Sigmoid colon (tissue), 7 donors: ENCODE data around the gene GBF1. TPM values are rescaled to one million over a fixed set of nuclear protein-coding genes. Genes with fewer than 3 reads are reported as not detected.

ENCODE experiments used
- DNase-seq: peaks from one replicate; pipeline ENCODE4 v3.0.0-alpha.2; 2019
- H3K27ac ChIP-seq, 4 donors: fragments of 200-600 bp; sonication (generic); one replicate each; pipeline ENCODE4 v1.5.1; 2016 to 2019; ENCODE audit warnings: mild to moderate bottlenecking in 1 of 4
- H3K27me3 ChIP-seq, 3 donors: fragments of 200-600 bp; sonication (generic); one replicate each; pipeline ENCODE4 v1.5.1; 2019; ENCODE audit warnings: mild to moderate bottlenecking in 1 of 3
- H3K36me3 ChIP-seq, 4 donors: fragments of 200-600 bp; sonication (generic); one replicate each; pipeline ENCODE4 v1.5.1; 2016 to 2019
- H3K4me1 ChIP-seq, 4 donors: fragments of 200-600 bp; sonication (generic); one replicate each; pipeline ENCODE4 v1.5.1; 2017 to 2019
- H3K4me3 ChIP-seq, 4 donors: fragments of 200-600 bp; sonication (generic); one replicate each; pipeline ENCODE4 v1.5.1; 2017 to 2019; ENCODE audit warnings: mild to moderate bottlenecking in 2 of 4, moderate library complexity in 1 of 4
- H3K9me3 ChIP-seq, 4 donors: fragments of 200-600 bp in 3 of 4; sonication (generic) in 3 of 4; one replicate each; pipeline versions ENCODE4 v1.5.1 to v1.6.1; 2013 to 2019
- EP300 ChIP-seq, 4 donors: sonication (generic); formaldehyde crosslinking; IDR thresholded peaks; one replicate each; pipeline ENCODE4 v1.6.1; 2017; ENCODE audit warnings: antibody characterized with exemption in 4 of 4
- POLR2A ChIP-seq, 2 donors: fragments of 450-650 bp; IDR thresholded peaks; one replicate each; pipeline ENCODE4 v1.6.1; 2016; ENCODE audit warnings: antibody characterized with exemption in 2 of 2, mild to moderate bottlenecking in 2 of 2, moderate library complexity in 2 of 2
- POLR2AphosphoS5 ChIP-seq, 4 donors: sonication (generic); formaldehyde crosslinking; IDR thresholded peaks; one replicate each; pipeline ENCODE4 v1.6.1; 2017; ENCODE audit warnings: antibody characterized with exemption in 4 of 4
- WGBS, 2 donors: extraction: QIAGEN DNeasy Blood & Tissue Kit; methylation state at CpG; one replicate each; pipeline ENCODE4 v1.1.7; 2013; 5-methylcytosine and 5-hydroxymethylcytosine counted together
- intact Hi-C: fragments of 100-400 bp; cut with DNase I; formaldehyde crosslinking; loops from one replicate; pipeline ENCODE4 v1.15.1; 2023
- polyA plus RNA-seq, 3 donors: library from polyadenylated mRNA; stranded (reverse); fragments of 200-250 nt; gene quantifications; one replicate each; pipeline ENCODE4 v1.2.3, GENCODE V29; 2013
- total RNA-seq, 4 donors: library from RNA; depleted of rRNA; stranded (reverse); fragments of >200 nt; gene quantifications; one replicate each; pipeline ENCODE4 v1.1.0, GENCODE V29; 2016
- TF ChIP-seq, protein P1 (sequence below), 4 experiments: fragments of 450-650 bp in 3 of 4; fragments of 200-600 bp in 1 of 4; IDR thresholded peaks; one replicate each; pipeline ENCODE4 v1.5.1; 2016 to 2019; ENCODE audit warnings: antibody characterized with exemption in 4 of 4, mild to moderate bottlenecking in 3 of 4, moderate library complexity in 2 of 4
- donor health status: healthy with polysubstance abuse.
- donor health status: Bipolar disorder and iron deficiency.
- donor health status: healthy.

Gene GBF1
- total and polyA plus RNA-seq, 7 donors = 8.4 to 38.2 (median 18.5) TPM

DNA sequence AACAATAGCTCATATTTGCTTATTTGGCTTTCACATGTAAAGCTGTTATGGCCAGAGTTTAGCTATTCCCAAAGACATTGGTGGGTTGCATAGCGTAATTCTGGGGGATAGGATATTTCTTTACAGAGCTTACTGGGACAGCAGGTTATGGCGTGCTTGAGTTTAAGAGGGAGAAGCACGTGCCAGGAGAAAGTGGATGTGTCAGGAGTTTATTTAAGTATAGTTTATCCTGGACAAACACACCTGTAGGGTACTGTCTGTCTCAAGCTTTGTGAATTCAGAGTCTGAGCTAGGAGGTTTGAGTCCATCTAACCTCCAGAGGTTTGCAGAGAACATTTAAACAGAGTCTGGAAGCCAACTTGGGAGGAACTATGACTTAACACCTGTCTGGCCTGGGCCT is 21.3 kb downstream of the GBF1 start:
- H3K36me3 ChIP-seq = peaks cover 0 to 15% (median 4%) of the 10 kb centered on the region in 4 donors
- H3K4me3 ChIP-seq = no peak overlapping the region
- peaks cover 0 to 36% (median 23%) of the 10 kb centered on the region in 4 donors for H3K4me1 ChIP-seq
- H3K27ac ChIP-seq = no peak overlapping the region
- intact Hi-C loops = no loop called here
- DNase-seq = no peak
- H3K27me3 ChIP-seq = no peaks in the 10 kb centered on the region
- TF ChIP-seq, protein P1, sequence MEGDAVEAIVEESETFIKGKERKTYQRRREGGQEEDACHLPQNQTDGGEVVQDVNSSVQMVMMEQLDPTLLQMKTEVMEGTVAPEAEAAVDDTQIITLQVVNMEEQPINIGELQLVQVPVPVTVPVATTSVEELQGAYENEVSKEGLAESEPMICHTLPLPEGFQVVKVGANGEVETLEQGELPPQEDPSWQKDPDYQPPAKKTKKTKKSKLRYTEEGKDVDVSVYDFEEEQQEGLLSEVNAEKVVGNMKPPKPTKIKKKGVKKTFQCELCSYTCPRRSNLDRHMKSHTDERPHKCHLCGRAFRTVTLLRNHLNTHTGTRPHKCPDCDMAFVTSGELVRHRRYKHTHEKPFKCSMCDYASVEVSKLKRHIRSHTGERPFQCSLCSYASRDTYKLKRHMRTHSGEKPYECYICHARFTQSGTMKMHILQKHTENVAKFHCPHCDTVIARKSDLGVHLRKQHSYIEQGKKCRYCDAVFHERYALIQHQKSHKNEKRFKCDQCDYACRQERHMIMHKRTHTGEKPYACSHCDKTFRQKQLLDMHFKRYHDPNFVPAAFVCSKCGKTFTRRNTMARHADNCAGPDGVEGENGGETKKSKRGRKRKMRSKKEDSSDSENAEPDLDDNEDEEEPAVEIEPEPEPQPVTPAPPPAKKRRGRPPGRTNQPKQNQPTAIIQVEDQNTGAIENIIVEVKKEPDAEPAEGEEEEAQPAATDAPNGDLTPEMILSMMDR (IDR thresholded peaks at IDR 0.05) = no peak
- no peak for TF ChIP-seq POLR2AphosphoS5 (IDR thresholded peaks at IDR 0.05)
- no peak for TF ChIP-seq POLR2A (IDR thresholded peaks at IDR 0.05)
- no peak for TF ChIP-seq EP300 (IDR thresholded peaks at IDR 0.05)
- no peaks in the 10 kb centered on the region for H3K9me3 ChIP-seq
- WGBS, 2 donors = 89 to 95% methylated on average over 3 of the region's 3 CpGs

DNA sequence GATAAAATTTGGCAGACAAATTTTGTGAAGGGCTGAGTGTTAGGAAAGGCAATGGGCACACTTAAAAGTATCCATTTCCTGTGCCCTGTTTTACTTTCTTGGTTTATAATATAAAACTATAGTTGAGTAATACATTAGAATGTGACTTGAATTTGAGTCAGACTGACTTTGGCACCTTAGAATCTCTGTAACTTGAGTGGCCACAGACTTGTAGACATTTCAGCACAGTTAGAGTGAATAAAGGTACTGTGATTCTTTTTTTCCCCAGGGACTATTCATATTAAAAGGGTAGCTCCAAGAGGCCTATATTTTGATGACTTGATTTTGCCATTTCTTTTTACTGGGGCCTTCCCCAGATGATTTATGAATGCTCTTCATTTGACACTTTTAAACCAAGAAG is 22.4 kb downstream of the GBF1 start:
- H3K36me3 ChIP-seq = peaks cover 0 to 5% (median 2%) of the 10 kb centered on the region in 4 donors
- no peak overlapping the region for H3K27ac ChIP-seq
- TF ChIP-seq POLR2A (IDR thresholded peaks at IDR 0.05) = no peak
- TF ChIP-seq POLR2AphosphoS5 (IDR thresholded peaks at IDR 0.05) = peak in 2 of 4 donors; percentile 12 to 21
- no peak for TF ChIP-seq EP300 (IDR thresholded peaks at IDR 0.05)
- H3K4me3 ChIP-seq = no peak overlapping the region
- intact Hi-C loops = no loop called here
- no peak for DNase-seq
- H3K4me1 ChIP-seq = peaks cover 0 to 33% (median 20%) of the 10 kb centered on the region in 4 donors
- H3K9me3 ChIP-seq = no peaks in the 10 kb centered on the region
- H3K27me3 ChIP-seq = no peaks in the 10 kb centered on the region

DNA sequence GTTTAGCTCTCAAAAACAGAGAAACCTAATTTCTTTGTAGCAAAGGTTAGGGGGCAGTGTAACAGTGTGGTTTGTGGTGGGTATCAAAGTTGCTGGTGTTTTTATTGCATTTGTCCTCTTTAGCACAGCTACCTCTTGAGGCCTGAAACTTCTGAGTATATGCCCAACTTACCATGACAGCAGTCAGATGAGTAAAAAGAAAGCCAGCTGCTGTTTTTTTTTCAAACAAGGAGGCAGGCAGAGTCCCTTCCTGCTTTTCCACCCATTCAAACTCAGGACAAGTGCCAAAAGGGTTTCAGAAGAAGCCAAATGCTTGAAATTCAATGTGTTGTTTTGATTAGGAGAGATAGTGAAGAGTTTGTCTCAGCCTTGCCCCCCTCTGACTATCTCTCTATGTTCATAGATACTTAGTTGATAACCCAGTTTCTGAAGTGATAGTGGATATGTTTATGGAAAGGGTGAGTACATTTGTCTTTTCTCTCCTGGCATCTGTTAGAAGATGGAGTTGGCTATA is 23.1 kb downstream of the GBF1 start:
- no peak for TF ChIP-seq EP300 (IDR thresholded peaks at IDR 0.05)
- no peak for TF ChIP-seq POLR2AphosphoS5 (IDR thresholded peaks at IDR 0.05)
- TF ChIP-seq, protein P1 (IDR thresholded peaks at IDR 0.05) = no peak
- no peak for TF ChIP-seq POLR2A (IDR thresholded peaks at IDR 0.05)
- DNase-seq = no peak
- no peak overlapping the region for H3K4me3 ChIP-seq
- no peaks in the 10 kb centered on the region for H3K9me3 ChIP-seq
- no peaks in the 10 kb centered on the region for H3K27me3 ChIP-seq
- intact Hi-C loops = no loop called here
- peak overlapping the region in 2 of 4 donors; percentile 26 for H3K27ac ChIP-seq
- H3K4me1 ChIP-seq = peaks cover 0 to 30% (median 20%) of the 10 kb centered on the region in 4 donors
- peaks cover 0 to 5% (median 0%) of the 10 kb centered on the region in 4 donors for H3K36me3 ChIP-seq

DNA sequence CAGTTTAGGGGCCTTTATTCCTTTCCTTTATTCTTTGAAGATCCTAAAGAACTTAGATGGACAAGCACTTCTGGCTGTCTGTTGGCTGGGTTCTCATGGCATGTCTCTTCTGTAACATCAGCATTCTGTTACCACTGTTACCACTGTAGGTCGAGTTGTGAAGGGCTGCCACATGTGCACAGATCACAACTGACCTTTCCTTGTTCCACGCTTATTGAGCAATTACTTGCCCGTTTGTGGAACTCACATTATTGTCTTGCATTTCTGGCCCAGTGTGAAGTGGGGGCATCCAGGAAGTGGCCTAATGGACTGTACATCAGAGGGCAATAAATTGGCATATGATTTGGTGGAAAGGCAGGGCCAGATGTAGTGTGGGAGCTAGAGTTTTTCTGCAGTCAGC is 23.7 kb downstream of the GBF1 start:
- peaks cover 0 to 36% (median 23%) of the 10 kb centered on the region in 4 donors for H3K4me1 ChIP-seq
- intact Hi-C loops = no loop called here
- no peak overlapping the region for H3K27ac ChIP-seq
- H3K36me3 ChIP-seq = peaks cover 0 to 5% (median 0%) of the 10 kb centered on the region in 4 donors
- H3K4me3 ChIP-seq = no peak overlapping the region
- DNase-seq = no peak
- H3K9me3 ChIP-seq = no peaks in the 10 kb centered on the region
- no peak for TF ChIP-seq EP300 (IDR thresholded peaks at IDR 0.05)
- TF ChIP-seq POLR2AphosphoS5 (IDR thresholded peaks at IDR 0.05) = no peak
- TF ChIP-seq, protein P1 (IDR thresholded peaks at IDR 0.05) = no peak
- TF ChIP-seq POLR2A (IDR thresholded peaks at IDR 0.05) = no peak
- H3K27me3 ChIP-seq = no peaks in the 10 kb centered on the region
- WGBS, 2 donors = 35 to 67% methylated on average over 3 of the region's 3 CpGs

DNA sequence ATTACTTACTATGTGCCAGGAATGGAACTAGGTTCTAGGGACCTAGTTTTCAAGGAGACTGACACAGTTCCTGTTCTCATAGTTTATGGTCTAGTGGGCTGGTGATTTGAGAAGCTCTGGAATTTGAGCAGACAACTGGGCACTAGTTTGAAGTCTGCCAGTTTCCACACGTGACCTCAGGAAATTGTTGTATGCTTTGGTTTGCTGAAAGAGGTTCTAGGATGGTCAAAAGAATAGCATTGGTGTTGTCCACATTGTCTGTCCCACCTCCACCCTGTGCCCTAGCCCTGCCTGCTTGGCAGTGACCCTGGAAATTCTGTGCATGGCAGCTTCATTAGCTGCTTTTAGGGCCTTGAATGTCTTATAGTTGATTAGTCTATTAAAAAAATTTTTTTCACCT is 28.7 kb downstream of the GBF1 start:
- no peaks in the 10 kb centered on the region for H3K9me3 ChIP-seq
- TF ChIP-seq POLR2A (IDR thresholded peaks at IDR 0.05) (no peak), POLR2AphosphoS5 (IDR thresholded peaks at IDR 0.05) (no peak), EP300 (IDR thresholded peaks at IDR 0.05) (no peak)
- TF ChIP-seq, protein P1 (IDR thresholded peaks at IDR 0.05) = no peak
- 79 to 85% methylated on average over 1 of the region's 1 CpG for WGBS, 2 donors
- H3K27me3 ChIP-seq = no peaks in the 10 kb centered on the region
- peaks cover 0 to 20% (median 7%) of the 10 kb centered on the region in 4 donors for H3K4me1 ChIP-seq
- intact Hi-C loops = no loop called here
- H3K27ac ChIP-seq = no peak overlapping the region
- H3K36me3 ChIP-seq = no peaks in the 10 kb centered on the region
- no peak for DNase-seq
- H3K4me3 ChIP-seq = no peak overlapping the region
